H1 (cell line): ENCODE results near the gene PTEN. TPM values are rescaled to one million over a fixed set of nuclear protein-coding genes. Genes with fewer than 3 reads are reported as not detected.
A peak's percentile ranks its signal among the peaks of the same experiment; 100 is the strongest.

Experiments used
- ATF3 ChIP-seq: IDR thresholded peaks from 2 replicates; pipeline ENCODE4 v1.6.1; 2011; ENCODE audit warnings: low read depth, mild to moderate bottlenecking, low read length; ENCODE audit not compliant: insufficient read depth
- BCL11A ChIP-seq, 2 experiments: IDR thresholded peaks; one replicate each; pipeline ENCODE4 v1.6.1; 2011; ENCODE audit warnings: low read depth in 2 of 2, low read length in 2 of 2, mild to moderate bottlenecking in 2 of 2
- CBX5 ChIP-seq: fragments of 300-800, 300-1000 bp; sonication (generic); IDR thresholded peaks from 2 replicates; pipeline ENCODE4 v1.7.1; 2016; ENCODE audit warnings: antibody characterized with exemption, low read length, low read depth
- CHD1 ChIP-seq: IDR thresholded peaks from 2 replicates; pipeline ENCODE4 v1.6.1; 2012; ENCODE audit warnings: low read depth, low read length, improper control_type of control experiment
- CREB1 ChIP-seq: IDR thresholded peaks from 2 replicates; pipeline ENCODE4 v1.6.1; 2012; ENCODE audit warnings: inconsistent platforms
- E2F6 ChIP-seq: IDR thresholded peaks from 2 replicates; pipeline ENCODE4 v1.6.1; 2012; ENCODE audit warnings: inconsistent platforms
- EZH2 ChIP-seq: fragments of 200-600 bp; sonication (generic); IDR thresholded peaks from 2 replicates; pipeline ENCODE4 v1.7.1; 2012; ENCODE audit warnings: low read depth, mild to moderate bottlenecking, moderate library complexity, low read length, inconsistent platforms; ENCODE audit not compliant: severe bottlenecking
- JUND ChIP-seq: IDR thresholded peaks from 2 replicates; pipeline ENCODE4 v1.6.1; 2011; ENCODE audit warnings: mild to moderate bottlenecking, improper control_type of control experiment, low read length
- KDM1A ChIP-seq: fragments of 200-600, 300-600 bp; sonication (generic); IDR thresholded peaks from 2 replicates; pipeline ENCODE4 v1.7.1; 2016; ENCODE audit warnings: mild to moderate bottlenecking, low read length, borderline replicate concordance
- KDM4A ChIP-seq: IDR thresholded peaks from one replicate; pipeline ENCODE4 v1.7.1; 2012; ENCODE audit warnings: low read depth, mild to moderate bottlenecking, moderate library complexity, low read length, inconsistent platforms; ENCODE audit not compliant: severe bottlenecking
- KDM5A ChIP-seq: fragments of 200-600 bp; IDR thresholded peaks from 2 replicates; pipeline ENCODE4 v1.7.1; 2012; ENCODE audit warnings: mild to moderate bottlenecking, low read length, inconsistent platforms, mixed read lengths
- NRF1 ChIP-seq: IDR thresholded peaks from 2 replicates; pipeline ENCODE4 v1.6.1; 2011; ENCODE audit warnings: mild to moderate bottlenecking, low read depth, low read length, improper control_type of control experiment
- POLR2A ChIP-seq, 2 experiments: IDR thresholded peaks; 1 replicate in 1 of 2; 2 replicates in 1 of 2; pipeline ENCODE4 v1.6.1; 2011; ENCODE audit warnings: low read depth in 2 of 2, low read length in 2 of 2, mild to moderate bottlenecking in 2 of 2; ENCODE audit errors: control extremely low read depth in 1 of 2
- POLR2AphosphoS5 ChIP-seq: IDR thresholded peaks from 2 replicates; pipeline ENCODE4 v1.6.1; 2011; ENCODE audit warnings: low read depth, low read length
- RAD21 ChIP-seq, 2 experiments: IDR thresholded peaks in 1 of 2; conservative IDR thresholded peaks in 1 of 2; 2 replicates each; pipeline ENCODE4 v1.6.1; 2011; ENCODE audit warnings: low read depth in 2 of 2, low read length in 2 of 2, improper control_type of control experiment in 1 of 2, inconsistent platforms in 1 of 2, mild to moderate bottlenecking in 1 of 2, moderate library complexity in 1 of 2
- RFX5 ChIP-seq: IDR thresholded peaks from 2 replicates; pipeline ENCODE4 v1.6.1; 2011; ENCODE audit warnings: low read depth, low read length, improper control_type of control experiment, borderline replicate concordance
- SAP30 ChIP-seq: fragments of 300-600 bp; sonication (generic); IDR thresholded peaks from 2 replicates; pipeline ENCODE4 v1.7.1; 2012; ENCODE audit warnings: low read length, moderate library complexity, mild to moderate bottlenecking, inconsistent platforms; ENCODE audit not compliant: insufficient read depth, insufficient replicate concordance
- SIN3A ChIP-seq, 2 experiments: IDR thresholded peaks in 1 of 2; conservative IDR thresholded peaks in 1 of 2; 2 replicates each; pipeline ENCODE4 v1.6.1; 2011 to 2012; ENCODE audit warnings: low read length in 2 of 2, improper control_type of control experiment in 1 of 2, low read depth in 1 of 2, mild to moderate bottlenecking in 1 of 2
- SP1 ChIP-seq: IDR thresholded peaks from 2 replicates; pipeline ENCODE4 v1.6.1; 2011; ENCODE audit warnings: low read depth, low read length
- SRF ChIP-seq: IDR thresholded peaks from 2 replicates; pipeline ENCODE4 v1.6.1; 2011; ENCODE audit warnings: mild to moderate bottlenecking, low read depth, low read length, moderate library complexity
- TAF7 ChIP-seq: optimal IDR thresholded peaks from 2 replicates; pipeline ENCODE3; 2011; ENCODE audit warnings: low read depth, mild to moderate bottlenecking, inconsistent platforms, low read length, moderate library complexity, borderline replicate concordance
- polyA plus RNA-seq, 7 experiments: library from polyadenylated mRNA; depleted of rRNA in 3 of 7; stranded (reverse) in 5 of 7; unstranded in 2 of 7; fragments of >200 nt in 5 of 7; fragments of 200-250 nt in 2 of 7; gene quantifications; 1 replicate in 5 of 7; 2 replicates in 1 of 7; 4 replicates in 1 of 7; pipeline versions ENCODE4 v1.2.1 to v1.2.3, GENCODE V29; 2011 to 2013; ENCODE audit warnings: missing spikeins in 2 of 7, mixed read lengths in 2 of 7
- total RNA-seq: library from RNA; stranded (reverse); fragmentation: NEBNext Ultra II Directional; extraction: Animal tissue kit (Norgen Biotek cat#: 25700); gene quantifications from 2 replicates; pipeline ENCODE4 v1.2.1, GENCODE V29; 2021

Gene PTEN
- total and polyA plus RNA-seq, 2 of the 8 experiments (the other 6 are each of a cell fraction or from before 2014, with no cell fraction given): 6.3 to 48.7 TPM

DNA sequence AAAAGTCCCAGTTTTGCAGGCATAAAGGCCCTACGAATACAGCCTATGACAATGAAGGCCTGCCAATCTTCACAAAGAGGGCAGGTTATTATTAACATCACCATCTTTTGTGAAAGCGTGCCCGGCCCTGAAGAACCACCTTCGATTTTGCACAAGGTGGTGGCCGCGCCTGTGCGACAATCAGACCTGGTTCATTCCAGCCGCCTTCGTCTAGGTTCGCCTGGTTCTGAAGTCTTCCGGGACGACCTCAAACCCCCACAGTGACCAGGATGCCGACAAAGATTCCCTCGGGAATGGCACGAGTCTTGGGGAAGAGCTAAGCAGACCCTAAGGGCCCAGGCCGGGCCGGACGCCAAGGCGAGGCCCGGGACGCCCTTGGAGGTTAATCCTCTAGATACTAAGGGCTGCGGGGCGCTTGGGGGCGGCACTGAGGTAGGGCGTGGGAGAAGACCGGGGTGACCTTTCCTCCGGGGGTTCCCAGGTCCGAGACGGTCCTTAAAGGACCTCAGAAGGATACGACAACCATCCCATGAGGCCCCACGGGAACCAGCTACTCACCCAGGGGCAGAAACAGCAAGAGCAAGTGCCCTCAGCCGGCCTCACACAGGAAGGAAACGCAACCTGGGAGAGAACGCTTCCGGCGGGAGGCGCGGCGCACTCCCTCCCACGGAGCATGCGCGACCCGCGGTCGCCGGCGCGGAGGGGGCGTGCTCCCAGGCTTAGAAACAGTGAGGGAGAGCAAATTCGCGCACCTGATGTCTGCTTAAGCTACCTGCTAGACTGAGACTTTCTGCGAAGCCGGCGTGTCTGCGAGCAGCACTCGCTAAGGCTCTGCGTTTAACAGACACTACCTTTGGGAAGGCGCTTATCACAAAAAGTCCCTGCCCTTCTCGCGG lies 45.6 kb upstream of the PTEN start, which contains the start of gene ATAD1 (continued):
- TF ChIP-seq BCL11A (IDR thresholded peaks at IDR 0.05; ENCODE audit: low read depth in 2 of 2, low read length in 2 of 2): no peak
- TF ChIP-seq JUND: no peak
- peak; percentile 59; the same call in 1 of the 2 replicates for TF ChIP-seq KDM1A
- peak; percentile 30 for TF ChIP-seq CREB1
- no peak for TF ChIP-seq CHD1
- peak; percentile 75 for TF ChIP-seq KDM4A
- TF ChIP-seq RAD21 (IDR thresholded peaks at IDR 0.05 in 1 of 2, conservative IDR thresholded peaks at IDR 0.05 in 1 of 2; ENCODE audit: low read depth in 2 of 2, low read length in 2 of 2): no peak
- TF ChIP-seq SRF: no peak
- no peak for TF ChIP-seq SP1
- TF ChIP-seq RFX5: no peak
- peak; percentile 48; the same call in 1 of the 2 replicates for TF ChIP-seq E2F6
- TF ChIP-seq NRF1: peak; percentile 71
- TF ChIP-seq POLR2A (IDR thresholded peaks at IDR 0.05; ENCODE audit: control extremely low read depth in 1 of 2, low read depth in 2 of 2, low read length in 2 of 2): peak; percentile 82 to 89
- no peak for TF ChIP-seq CBX5
- TF ChIP-seq EZH2: no peak
- TF ChIP-seq TAF7: peak; percentile 43
- no peak for TF ChIP-seq ATF3
- TF ChIP-seq POLR2AphosphoS5: peak; percentile 81
- TF ChIP-seq SAP30: no peak
- no peak for TF ChIP-seq KDM5A
- TF ChIP-seq SIN3A (conservative IDR thresholded peaks at IDR 0.05 in 1 of 2, IDR thresholded peaks at IDR 0.05 in 1 of 2; ENCODE audit: low read depth in 1 of 2, low read length in 2 of 2): peak; percentile 13 to 89; a peak in 2 of 4 replicates
